Psoas muscle (tissue), 8 donors: ENCODE data around the gene SPAG16. TPM values are rescaled to one million over a fixed set of nuclear protein-coding genes. Genes with fewer than 3 reads are reported as not detected.

ENCODE experiments used
- ATAC-seq, 4 donors: fragments of 200-7000 bp; cut with Tn5 transposase; one replicate each; pipeline ENCODE4 v1.9.1; 2020; ENCODE audit warnings: moderate library complexity in 3 of 4, mild to moderate bottlenecking in 2 of 4
- DNase-seq, 2 donors: peaks; one replicate each; pipeline ENCODE4 v3.0.0-alpha.2; 2020
- H3K27ac ChIP-seq: fragments of 200-600 bp; one replicate; pipeline ENCODE4 v1.8.0; 2022
- H3K27me3 ChIP-seq, 3 donors: fragments of 200-600 bp in 1 of 3; one replicate each; pipeline versions ENCODE4 v1.6.1 to v1.8.0; 2013 to 2022; ENCODE audit warnings: low read length in 2 of 3, mild to moderate bottlenecking in 2 of 3, moderate library complexity in 1 of 3; ENCODE audit not compliant: insufficient read depth in 3 of 3
- H3K36me3 ChIP-seq, 2 donors: fragments of 200-600 bp in 1 of 2; one replicate each; pipeline versions ENCODE4 v1.6.1 to v1.8.0; 2013 to 2022; ENCODE audit warnings: low read depth in 1 of 2, mild to moderate bottlenecking in 1 of 2, moderate library complexity in 1 of 2; ENCODE audit not compliant: insufficient read depth in 1 of 2
- H3K4me1 ChIP-seq: fragments of 200-600 bp; one replicate; pipeline ENCODE4 v1.8.0; 2022
- H3K4me3 ChIP-seq: fragments of 200-600 bp; one replicate; pipeline ENCODE4 v1.8.0; 2022; ENCODE audit warnings: mild to moderate bottlenecking
- H3K9me3 ChIP-seq: fragments of 200-600 bp; one replicate; pipeline ENCODE4 v1.8.0; 2022
- WGBS, 3 donors: extraction: QIAGEN DNeasy Blood & Tissue Kit; methylation state at CpG; one replicate each; pipeline versions ENCODE4 v1.1.6 to v1.1.7; 2013; 5-methylcytosine and 5-hydroxymethylcytosine counted together
- intact Hi-C, 2 donors: fragments of 100-400 bp; cut with DNase I; formaldehyde crosslinking; loops; one replicate each; pipeline versions ENCODE4 v1.11.0 to v1.14.2; 2022
- polyA plus RNA-seq, 3 donors: library from polyadenylated mRNA; stranded (reverse); fragments of 200-250 nt; gene quantifications; one replicate each; pipeline ENCODE4 v1.2.3, GENCODE V29; 2013
- total RNA-seq, 4 donors: library from RNA; stranded (reverse); fragmentation: NEBNext Ultra II Directional in 2 of 4; extraction: Animal tissue kit (Norgen Biotek cat#: 25700) in 2 of 4; gene quantifications; one replicate each; pipeline versions ENCODE4 v1.2.1 to v1.2.4, GENCODE V29; 2021 to 2023
- TF ChIP-seq, protein P1 (sequence below): fragments of 200-600 bp; IDR thresholded peaks from one replicate; pipeline ENCODE4 v1.8.0; 2022; ENCODE audit warnings: antibody characterized with exemption
- donor health status: healthy with polysubstance abuse.
- donor health status: DM: no; HTN: no; CAD: no; lungs with moderate emphysema.
- donor health status: Bipolar disorder and iron deficiency.
- donor health status: healthy.
- donor health status: DM: yes; HTN: yes; CAD: no.
- donor health status: DM: no; HTN: no; CAD: no.
- donor health status: DM: no; HTN: no; CAD: no.
- donor health status: DM: yes; HTN: yes; CAD: no.

Gene SPAG16
- total and polyA plus RNA-seq, 7 donors: 1.6 to 8.7 (median 4.3) TPM

GRCh38 chr2:214297423-214297822 lies 1013.2 kb downstream of the SPAG16 start:
- Histone ChIP-seq H3K36me3 (no peaks in the 10 kb centered on the region), H3K27ac (no peak overlapping the region), H3K4me1 (no peaks in the 10 kb centered on the region), H3K4me3 (no peak overlapping the region), H3K27me3 (no peaks in the 10 kb centered on the region), H3K9me3 (peaks cover 11% of the 10 kb centered on the region)
- ATAC-seq: no peak
- 57 to 70% (median 64%) methylated on average over 2 of the region's 2 CpGs for WGBS, 3 donors
- intact Hi-C loops: no loop called here
- DNase-seq: no peak
- TF ChIP-seq, protein P1, sequence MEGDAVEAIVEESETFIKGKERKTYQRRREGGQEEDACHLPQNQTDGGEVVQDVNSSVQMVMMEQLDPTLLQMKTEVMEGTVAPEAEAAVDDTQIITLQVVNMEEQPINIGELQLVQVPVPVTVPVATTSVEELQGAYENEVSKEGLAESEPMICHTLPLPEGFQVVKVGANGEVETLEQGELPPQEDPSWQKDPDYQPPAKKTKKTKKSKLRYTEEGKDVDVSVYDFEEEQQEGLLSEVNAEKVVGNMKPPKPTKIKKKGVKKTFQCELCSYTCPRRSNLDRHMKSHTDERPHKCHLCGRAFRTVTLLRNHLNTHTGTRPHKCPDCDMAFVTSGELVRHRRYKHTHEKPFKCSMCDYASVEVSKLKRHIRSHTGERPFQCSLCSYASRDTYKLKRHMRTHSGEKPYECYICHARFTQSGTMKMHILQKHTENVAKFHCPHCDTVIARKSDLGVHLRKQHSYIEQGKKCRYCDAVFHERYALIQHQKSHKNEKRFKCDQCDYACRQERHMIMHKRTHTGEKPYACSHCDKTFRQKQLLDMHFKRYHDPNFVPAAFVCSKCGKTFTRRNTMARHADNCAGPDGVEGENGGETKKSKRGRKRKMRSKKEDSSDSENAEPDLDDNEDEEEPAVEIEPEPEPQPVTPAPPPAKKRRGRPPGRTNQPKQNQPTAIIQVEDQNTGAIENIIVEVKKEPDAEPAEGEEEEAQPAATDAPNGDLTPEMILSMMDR: no peak

DNA sequence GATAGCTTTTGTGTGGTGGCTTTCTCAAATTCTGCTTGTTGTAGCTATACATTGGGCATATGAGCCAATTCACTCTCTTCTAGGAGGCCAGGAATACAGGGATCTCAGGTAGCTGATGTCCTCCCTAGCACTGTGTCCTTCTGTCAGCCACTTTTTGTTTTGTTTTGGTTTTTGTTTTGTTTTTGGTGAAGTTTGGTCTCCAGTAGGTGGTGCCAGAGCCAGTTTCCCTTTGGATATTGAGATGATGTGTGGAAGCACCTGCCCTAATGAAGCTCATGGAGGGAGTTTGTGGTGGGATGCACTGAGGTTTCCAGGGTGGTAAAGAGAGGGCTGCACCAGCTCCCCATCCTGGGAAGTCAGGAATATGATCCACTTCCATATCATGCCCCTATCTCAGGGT lies 1026.1 kb downstream of the SPAG16 start:
- intact Hi-C loops: no loop called here
- no peak for ATAC-seq
- H3K27ac ChIP-seq: no peak overlapping the region
- TF ChIP-seq, protein P1: peak; percentile 10
- no peaks in the 10 kb centered on the region for H3K27me3 ChIP-seq
- no peaks in the 10 kb centered on the region for H3K4me1 ChIP-seq
- H3K4me3 ChIP-seq: no peak overlapping the region
- no peaks in the 10 kb centered on the region for H3K36me3 ChIP-seq
- peaks cover 9% of the 10 kb centered on the region for H3K9me3 ChIP-seq
- no peak for DNase-seq

GRCh38 chr2:214311031-214311533 lies 1026.8 kb downstream of the SPAG16 start:
- ATAC-seq: no peak
- TF ChIP-seq, protein P1: no peak
- no peaks in the 10 kb centered on the region for H3K4me1 ChIP-seq
- no peak overlapping the region for H3K27ac ChIP-seq
- DNase-seq: no peak
- 65 to 77% (median 69%) methylated on average over 7 of the region's 7 CpGs for WGBS, 3 donors
- H3K27me3 ChIP-seq: no peaks in the 10 kb centered on the region
- intact Hi-C loops: no loop called here
- H3K36me3 ChIP-seq: no peaks in the 10 kb centered on the region
- no peak overlapping the region for H3K4me3 ChIP-seq
- H3K9me3 ChIP-seq: peaks cover 1% of the 10 kb centered on the region

DNA sequence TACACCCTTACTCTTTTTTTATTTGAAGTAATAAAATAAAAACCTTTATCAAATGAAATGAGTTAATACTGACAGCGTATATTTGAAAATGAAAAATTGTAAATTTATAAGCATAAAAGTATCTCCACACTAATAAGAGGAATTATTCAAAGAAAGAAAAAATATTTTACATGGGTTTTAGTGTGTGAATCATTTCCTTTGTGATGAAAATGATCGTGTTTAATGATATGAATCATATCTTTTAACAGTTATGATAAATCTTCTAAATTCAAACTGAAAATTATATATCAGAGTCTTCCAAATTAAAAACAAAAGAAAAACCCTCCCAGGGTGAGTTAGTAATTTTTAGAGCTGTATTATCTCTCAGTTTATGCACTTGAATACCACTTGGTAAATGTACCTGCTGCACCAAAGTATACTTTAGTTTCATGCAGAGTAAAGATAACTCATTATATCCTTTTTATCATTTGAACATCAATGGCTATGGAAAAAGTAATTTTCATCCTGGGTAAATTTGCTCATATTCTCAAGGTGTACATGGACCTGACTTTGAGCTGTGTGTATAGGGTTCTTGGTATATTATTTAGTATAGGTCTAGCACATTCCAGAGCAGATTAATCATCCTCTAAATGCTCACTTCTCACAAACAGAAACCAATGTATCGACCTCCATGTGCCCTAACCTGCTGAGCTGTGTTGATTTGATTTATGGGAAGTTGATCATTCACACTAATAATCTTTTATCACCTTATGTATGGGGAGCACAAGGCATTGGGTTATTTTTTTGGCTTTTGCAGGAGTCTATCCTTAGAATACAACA lies 1027.9 kb downstream of the SPAG16 start:
- no peaks in the 10 kb centered on the region for H3K27me3 ChIP-seq
- no peak overlapping the region for H3K27ac ChIP-seq
- DNase-seq: no peak
- no peaks in the 10 kb centered on the region for H3K36me3 ChIP-seq
- H3K4me3 ChIP-seq: no peak overlapping the region
- TF ChIP-seq, protein P1: no peak
- no peak for ATAC-seq
- no peaks in the 10 kb centered on the region for H3K4me1 ChIP-seq
- H3K9me3 ChIP-seq: no peaks in the 10 kb centered on the region
- intact Hi-C loops: no loop called here
- 58 to 59% (median 58%) methylated on average over 3 of the region's 3 CpGs for WGBS, 3 donors
